ENCODE results near the gene CALD1. TPM values are rescaled to one million over a fixed set of nuclear protein-coding genes. Genes with fewer than 3 reads are reported as not detected.

Gene CALD1
- total RNA-seq, 4 donors from 2014 or later, result 162 to 401 (median 226) TPM

- TF ChIP-seq POLR2AphosphoS5 (IDR thresholded peaks at IDR 0.05) (no peak), POLR2A (IDR thresholded peaks at IDR 0.05) (no peak), EP300 (IDR thresholded peaks at IDR 0.05; ENCODE audit: low read depth) (no peak)
- TF ChIP-seq, protein P1, sequence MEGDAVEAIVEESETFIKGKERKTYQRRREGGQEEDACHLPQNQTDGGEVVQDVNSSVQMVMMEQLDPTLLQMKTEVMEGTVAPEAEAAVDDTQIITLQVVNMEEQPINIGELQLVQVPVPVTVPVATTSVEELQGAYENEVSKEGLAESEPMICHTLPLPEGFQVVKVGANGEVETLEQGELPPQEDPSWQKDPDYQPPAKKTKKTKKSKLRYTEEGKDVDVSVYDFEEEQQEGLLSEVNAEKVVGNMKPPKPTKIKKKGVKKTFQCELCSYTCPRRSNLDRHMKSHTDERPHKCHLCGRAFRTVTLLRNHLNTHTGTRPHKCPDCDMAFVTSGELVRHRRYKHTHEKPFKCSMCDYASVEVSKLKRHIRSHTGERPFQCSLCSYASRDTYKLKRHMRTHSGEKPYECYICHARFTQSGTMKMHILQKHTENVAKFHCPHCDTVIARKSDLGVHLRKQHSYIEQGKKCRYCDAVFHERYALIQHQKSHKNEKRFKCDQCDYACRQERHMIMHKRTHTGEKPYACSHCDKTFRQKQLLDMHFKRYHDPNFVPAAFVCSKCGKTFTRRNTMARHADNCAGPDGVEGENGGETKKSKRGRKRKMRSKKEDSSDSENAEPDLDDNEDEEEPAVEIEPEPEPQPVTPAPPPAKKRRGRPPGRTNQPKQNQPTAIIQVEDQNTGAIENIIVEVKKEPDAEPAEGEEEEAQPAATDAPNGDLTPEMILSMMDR (IDR thresholded peaks at IDR 0.05), result no peak
- in situ Hi-C loops (cut with MboI; ENCODE audit: low pct_ligation_motif_present in 1 of 4, low pct_unique_long_range_greater_than_20kb in 1 of 4, low sequenced_read_pairs in 3 of 4), result no loop called here
Observed at GRCh38 chr7:134804854-134805253, 25.4 kb downstream of the CALD1 start.

DNA sequence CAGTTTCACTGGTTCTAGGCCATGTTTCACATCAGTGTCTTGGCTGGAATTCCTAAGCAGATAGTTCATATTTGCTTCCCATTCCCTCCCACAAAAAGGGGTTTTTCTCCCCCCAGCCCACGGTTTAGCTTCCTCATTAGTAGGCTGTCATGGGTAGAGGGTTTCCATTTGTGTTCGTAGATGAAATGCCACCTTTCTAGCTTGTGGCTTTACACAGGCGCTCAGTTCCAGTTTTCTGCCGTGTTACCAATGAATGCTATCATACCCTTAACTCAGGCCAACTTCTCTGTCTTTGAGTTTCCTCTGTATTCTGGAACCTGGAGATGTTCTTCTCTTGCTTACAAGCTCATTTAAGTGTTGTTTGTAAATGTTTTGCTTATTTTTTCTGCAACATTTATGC is 26.8 kb downstream of the CALD1 start:
- intact Hi-C loops (cut with DNase I; ENCODE audit: low total_unique reads) (no loop called here), in situ Hi-C loops (cut with MboI; ENCODE audit: low pct_ligation_motif_present in 1 of 4, low pct_unique_long_range_greater_than_20kb in 1 of 4, low sequenced_read_pairs in 3 of 4) (no loop called here)
- Histone ChIP-seq H3K36me3 (no peaks in the 10 kb centered on the region), H3K9me3 (no peaks in the 10 kb centered on the region), H3K27ac (peak overlapping the region in 2 of 4 donors; percentile 22 to 31), H3K4me1 (peaks cover 8 to 22% (median 15%) of the 10 kb centered on the region in 4 donors), H3K27me3 (no peaks in the 10 kb centered on the region), H3K4me3 (no peak overlapping the region)
- no peak for DNase-seq
- 84 to 87% methylated on average over 4 of the region's 4 CpGs for WGBS, 2 donors (ENCODE audit: low coverage in 1 of 2)
- TF ChIP-seq POLR2AphosphoS5 (IDR thresholded peaks at IDR 0.05) (no peak), POLR2A (IDR thresholded peaks at IDR 0.05) (no peak), EP300 (IDR thresholded peaks at IDR 0.05; ENCODE audit: low read depth) (no peak)
- TF ChIP-seq, protein P1 (IDR thresholded peaks at IDR 0.05), result no peak

More at GRCh38 chr7:134804854-134805253, 25.4 kb downstream of the CALD1 start:
- DNase-seq, result no peak
- Histone ChIP-seq H3K4me3 (no peak overlapping the region), H3K27ac (peak overlapping the region in 2 of 4 donors; percentile 31 to 50), H3K27me3 (no peaks in the 10 kb centered on the region), H3K4me1 (peaks cover 0 to 16% (median 6%) of the 10 kb centered on the region in 4 donors), H3K9me3 (no peaks in the 10 kb centered on the region), H3K36me3 (no peaks in the 10 kb centered on the region)
- 76 to 85% methylated on average over 3 of the region's 3 CpGs for WGBS, 2 donors (ENCODE audit: low coverage in 1 of 2)
- intact Hi-C loops (cut with DNase I; ENCODE audit: low total_unique reads), result no loop called here

DNA sequence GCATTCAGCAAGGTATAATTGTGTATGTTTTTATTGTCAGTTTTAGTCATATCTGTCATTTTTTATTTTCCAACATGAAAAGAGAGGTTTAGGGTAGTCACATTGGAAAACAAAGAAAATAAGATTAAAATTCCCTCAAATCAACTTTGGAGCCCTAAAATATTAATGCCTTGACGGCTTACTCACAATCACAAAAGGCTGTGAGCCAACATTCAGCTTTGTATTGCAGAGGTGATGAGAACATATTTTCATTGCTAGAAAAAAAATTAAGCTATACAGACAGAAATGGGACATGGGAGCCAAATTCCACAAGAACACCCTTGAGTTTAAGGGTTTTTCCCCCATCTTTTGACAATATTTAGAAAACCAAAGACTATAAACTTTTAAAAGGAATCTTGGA is 30.2 kb downstream of the CALD1 start:
- peaks cover 12 to 46% (median 20%) of the 10 kb centered on the region in 4 donors for H3K4me1 ChIP-seq

DNA sequence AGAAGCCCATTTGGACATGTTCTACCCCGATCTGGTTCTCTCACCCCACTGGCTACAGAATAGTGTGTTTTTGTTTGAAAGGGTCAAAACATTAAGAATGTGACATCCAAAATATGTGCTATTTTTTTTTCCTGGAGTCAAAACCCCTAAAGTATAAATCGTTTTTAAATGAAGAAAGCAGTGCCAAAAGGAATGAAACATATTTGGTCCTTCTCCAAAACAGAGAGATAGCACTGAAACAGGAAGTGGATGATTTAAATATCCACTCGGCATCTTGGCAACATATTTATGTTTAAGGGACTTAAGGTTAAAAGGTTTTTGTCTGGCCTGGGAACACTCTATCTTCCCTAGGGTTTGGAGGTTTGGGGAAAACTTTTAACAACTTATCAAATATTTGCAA is 32.3 kb downstream of the CALD1 start:
- WGBS, 2 donors (ENCODE audit: low coverage in 1 of 2), result 23 to 34% methylated on average over 3 of the region's 3 CpGs
- H3K4me3 ChIP-seq, result no peak overlapping the region
- H3K27ac ChIP-seq, result peak overlapping the region; percentile 56 to 78 (median 64)
- no peaks in the 10 kb centered on the region for H3K9me3 ChIP-seq
- TF ChIP-seq POLR2A (IDR thresholded peaks at IDR 0.05) (no peak), POLR2AphosphoS5 (IDR thresholded peaks at IDR 0.05) (peak in 2 of 3 donors; percentile 33 to 37), EP300 (IDR thresholded peaks at IDR 0.05; ENCODE audit: low read depth) (no peak)
- TF ChIP-seq, protein P1 (IDR thresholded peaks at IDR 0.05), result no peak
- no peaks in the 10 kb centered on the region for H3K27me3 ChIP-seq
- intact Hi-C loops (cut with DNase I; ENCODE audit: low total_unique reads) (no loop called here), in situ Hi-C loops (cut with MboI; ENCODE audit: low pct_ligation_motif_present in 1 of 4, low pct_unique_long_range_greater_than_20kb in 1 of 4, low sequenced_read_pairs in 3 of 4) (no loop called here)
- DNase-seq, result no peak
- no peaks in the 10 kb centered on the region for H3K36me3 ChIP-seq
- peaks cover 12 to 51% (median 20%) of the 10 kb centered on the region in 4 donors for H3K4me1 ChIP-seq

More for the DNA sequence above, 30.2 kb downstream of the CALD1 start:
- in situ Hi-C loops (cut with MboI; ENCODE audit: low pct_ligation_motif_present in 1 of 4, low pct_unique_long_range_greater_than_20kb in 1 of 4, low sequenced_read_pairs in 3 of 4), result no loop called here
- Histone ChIP-seq H3K4me3 (no peak overlapping the region), H3K27me3 (no peaks in the 10 kb centered on the region), H3K9me3 (no peaks in the 10 kb centered on the region), H3K36me3 (no peaks in the 10 kb centered on the region), H3K27ac (peak overlapping the region in 2 of 4 donors; percentile 64 to 78)
- WGBS, 2 donors (ENCODE audit: low coverage in 1 of 2), result 80 to 88% methylated on average over 1 of the region's 1 CpG
- TF ChIP-seq POLR2AphosphoS5 (IDR thresholded peaks at IDR 0.05) (no peak), EP300 (IDR thresholded peaks at IDR 0.05; ENCODE audit: low read depth) (no peak), POLR2A (IDR thresholded peaks at IDR 0.05) (no peak)
- TF ChIP-seq, protein P1 (IDR thresholded peaks at IDR 0.05), result no peak
- intact Hi-C loops (cut with DNase I; ENCODE audit: low total_unique reads), result no loop called here
- no peak for DNase-seq
